ENCODE data around the gene PRKCH. TPM values are rescaled to one million over a fixed set of nuclear protein-coding genes. Genes with fewer than 3 reads are reported as not detected.

The PRKCH gene
- total RNA-seq, 3 donors from 2014 or later: 12.3 to 15.4 (median 14.8) TPM

GRCh38 chr14:61398221-61398620 lies 76.8 kb downstream of the PRKCH start:
- no peak for DNase-seq
- intact Hi-C loops (cut with DNase I, micrococcal nuclease): no loop called here
- Histone ChIP-seq H3K4me3 (no peak overlapping the region), H3K9me3 (no peaks in the 10 kb centered on the region), H3K36me3 (ENCODE audit: low read depth) (no peaks in the 10 kb centered on the region), H3K4me1 (ENCODE audit: low read depth) (no peaks in the 10 kb centered on the region)
- no peak for ATAC-seq
- TF ChIP-seq CTCF (IDR thresholded peaks at IDR 0.05): no peak

- no peak for TF ChIP-seq CTCF (IDR thresholded peaks at IDR 0.05)
- Histone ChIP-seq H3K4me1 (ENCODE audit: low read depth) (no peaks in the 10 kb centered on the region), H3K36me3 (ENCODE audit: low read depth) (no peaks in the 10 kb centered on the region), H3K9me3 (no peaks in the 10 kb centered on the region), H3K4me3 (no peak overlapping the region)
- intact Hi-C loops (cut with DNase I, micrococcal nuclease): no loop called here
- DNase-seq (no peak), ATAC-seq (no peak)
Measured at GRCh38 chr14:61399365-61399764, 78.0 kb downstream of the PRKCH start.

GRCh38 chr14:61401461-61401860 lies 80.1 kb downstream of the PRKCH start:
- no peak for TF ChIP-seq CTCF (IDR thresholded peaks at IDR 0.05)
- DNase-seq (no peak), ATAC-seq (no peak)
- no peak overlapping the region for H3K4me3 ChIP-seq
- no peaks in the 10 kb centered on the region for H3K4me1 ChIP-seq (ENCODE audit: low read depth)
- H3K9me3 ChIP-seq: no peaks in the 10 kb centered on the region
- no peaks in the 10 kb centered on the region for H3K36me3 ChIP-seq (ENCODE audit: low read depth)
- intact Hi-C loops (cut with DNase I, micrococcal nuclease): no loop called here

DNA sequence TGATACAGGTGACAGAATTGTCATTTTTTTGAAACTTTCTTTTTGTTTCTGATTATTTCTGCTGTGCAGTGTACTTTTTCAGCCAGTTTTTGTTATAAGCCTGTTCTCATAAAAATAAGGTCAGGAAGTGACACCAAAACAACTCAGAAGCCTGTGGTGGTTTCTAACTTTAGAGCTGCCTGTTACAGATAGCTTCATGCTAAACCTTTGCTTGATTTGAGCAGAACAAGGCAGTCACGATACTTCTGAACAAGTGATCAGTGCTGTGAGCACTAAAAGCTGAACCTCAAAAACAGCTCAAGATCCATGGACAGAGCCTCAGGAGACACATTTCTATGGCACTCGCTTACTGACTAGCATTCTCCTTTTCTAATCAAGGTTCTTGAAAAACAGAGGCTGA lies 82.0 kb downstream of the PRKCH start:
- no peak for DNase-seq
- intact Hi-C loops (cut with DNase I, micrococcal nuclease): no loop called here
- H3K4me1 ChIP-seq (ENCODE audit: low read depth): no peaks in the 10 kb centered on the region
- H3K4me3 ChIP-seq: no peak overlapping the region
- peak; percentile 66 for ATAC-seq
- no peak for TF ChIP-seq CTCF (IDR thresholded peaks at IDR 0.05)
- H3K36me3 ChIP-seq (ENCODE audit: low read depth): no peaks in the 10 kb centered on the region
- H3K9me3 ChIP-seq: no peaks in the 10 kb centered on the region

GRCh38 chr14:61404637-61405036 lies 83.3 kb downstream of the PRKCH start:
- Histone ChIP-seq H3K4me1 (ENCODE audit: low read depth) (no peaks in the 10 kb centered on the region), H3K36me3 (ENCODE audit: low read depth) (no peaks in the 10 kb centered on the region), H3K4me3 (no peak overlapping the region), H3K9me3 (no peaks in the 10 kb centered on the region)
- intact Hi-C loops (cut with DNase I, micrococcal nuclease): no loop called here
- ATAC-seq: no peak
- no peak for DNase-seq
- TF ChIP-seq CTCF (IDR thresholded peaks at IDR 0.05): no peak

DNA sequence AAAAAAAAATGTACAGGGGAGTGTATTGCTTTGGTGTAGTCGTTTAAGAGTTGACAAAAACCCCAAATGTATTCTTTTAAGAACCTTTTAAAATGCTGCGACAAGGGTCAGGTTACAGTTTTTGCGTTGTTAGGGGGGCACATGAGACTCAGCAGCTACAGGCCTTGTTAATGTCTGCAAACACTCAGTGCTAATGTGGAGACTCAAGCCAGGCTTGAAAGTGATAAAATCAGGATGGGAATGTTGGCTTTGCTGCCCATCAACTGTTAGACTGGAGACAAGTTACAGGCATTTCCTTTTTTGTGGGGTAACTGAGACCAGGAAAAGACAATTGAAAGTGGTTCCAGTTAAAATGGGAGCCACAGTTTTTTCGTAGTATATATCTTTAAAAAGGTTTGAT lies 84.8 kb downstream of the PRKCH start:
- intact Hi-C loops (cut with DNase I, micrococcal nuclease): no loop called here
- DNase-seq: no peak
- TF ChIP-seq CTCF (IDR thresholded peaks at IDR 0.05): no peak
- no peaks in the 10 kb centered on the region for H3K36me3 ChIP-seq (ENCODE audit: low read depth)
- H3K4me3 ChIP-seq: no peak overlapping the region
- no peaks in the 10 kb centered on the region for H3K4me1 ChIP-seq (ENCODE audit: low read depth)
- ATAC-seq: no peak
- no peaks in the 10 kb centered on the region for H3K9me3 ChIP-seq
